Liver (tissue), 3 donors: ENCODE results near the gene ING5.

Source experiments
- ATF3 ChIP-seq: IDR thresholded peaks from 2 replicates; pipeline ENCODE4 v1.6.1; 2016; ENCODE audit warnings: antibody characterized with exemption
- CTCF ChIP-seq: fragments of 150-350 bp; IDR thresholded peaks from 2 replicates; pipeline ENCODE4 v1.5.1; 2017; ENCODE audit warnings: improper control_type of control experiment, low read depth, low read length; ENCODE audit not compliant: missing input control
- FOXA1 ChIP-seq: IDR thresholded peaks from 2 replicates; pipeline ENCODE4 v1.6.1; 2016; ENCODE audit warnings: antibody characterized with exemption
- GABPA ChIP-seq, 2 donors: IDR thresholded peaks in 1 of 2; conservative IDR thresholded peaks in 1 of 2; 2 replicates each; pipeline ENCODE4 v1.6.1; 2016; ENCODE audit warnings: antibody characterized with exemption in 2 of 2, mild to moderate bottlenecking in 1 of 2, moderate library complexity in 1 of 2
- JUND ChIP-seq, 2 donors: IDR thresholded peaks; 2 replicates each; pipeline ENCODE4 v1.6.1; 2016; ENCODE audit warnings: antibody characterized with exemption in 2 of 2
- MAX ChIP-seq: IDR thresholded peaks from 2 replicates; pipeline ENCODE4 v1.6.1; 2016; ENCODE audit warnings: antibody characterized with exemption
- NR2F2 ChIP-seq: IDR thresholded peaks from 2 replicates; pipeline ENCODE4 v1.6.1; 2016; ENCODE audit warnings: antibody characterized with exemption
- RAD21 ChIP-seq, 2 donors: IDR thresholded peaks; 2 replicates each; pipeline ENCODE4 v1.6.1; 2016; ENCODE audit warnings: antibody characterized with exemption in 2 of 2, mild to moderate bottlenecking in 2 of 2
- REST ChIP-seq: IDR thresholded peaks from 2 replicates; pipeline ENCODE4 v1.6.1; 2016; ENCODE audit warnings: antibody characterized with exemption, mild to moderate bottlenecking
- RXRA ChIP-seq, 2 donors: IDR thresholded peaks; 2 replicates each; pipeline ENCODE4 v1.6.1; 2017 to 2018; ENCODE audit warnings: antibody characterized with exemption in 2 of 2, mild to moderate bottlenecking in 1 of 2
- SP1 ChIP-seq: IDR thresholded peaks from 2 replicates; pipeline ENCODE4 v1.6.1; 2018; ENCODE audit warnings: antibody characterized with exemption, mild to moderate bottlenecking
- TAF1 ChIP-seq: conservative IDR thresholded peaks from 2 replicates; pipeline ENCODE4 v1.6.1; 2016; ENCODE audit warnings: antibody characterized with exemption, mild to moderate bottlenecking
- YY1 ChIP-seq: IDR thresholded peaks from 2 replicates; pipeline ENCODE4 v1.6.1; 2016; ENCODE audit warnings: antibody characterized with exemption, mild to moderate bottlenecking
- ZBTB33 ChIP-seq: IDR thresholded peaks from 2 replicates; pipeline ENCODE4 v1.6.1; 2016; ENCODE audit warnings: antibody characterized with exemption
- donor health status: healthy.
- donor health status: healthy.

- TF ChIP-seq CTCF = no peak
- TF ChIP-seq REST = no peak
- no peak for TF ChIP-seq SP1
- no peak for TF ChIP-seq TAF1
- no peak for TF ChIP-seq RAD21 (IDR thresholded peaks at IDR 0.05)
- TF ChIP-seq YY1 = no peak
- TF ChIP-seq ATF3 = no peak
- TF ChIP-seq MAX = no peak
- no peak for TF ChIP-seq JUND (IDR thresholded peaks at IDR 0.05)
- TF ChIP-seq GABPA (IDR thresholded peaks at IDR 0.05 in 1 of 2, conservative IDR thresholded peaks at IDR 0.05 in 1 of 2) = no peak
- no peak for TF ChIP-seq RXRA (IDR thresholded peaks at IDR 0.05)
- no peak for TF ChIP-seq ZBTB33
- no peak for TF ChIP-seq NR2F2
- no peak for TF ChIP-seq FOXA1
Observed at GRCh38 chr2:241768850-241769249, 67.0 kb downstream of the ING5 start.
